Fibroblast of the aortic adventitia (primary cell): ENCODE data around the gene CEP131. TPM values are rescaled to one million over a fixed set of nuclear protein-coding genes. Genes with fewer than 3 reads are reported as not detected.

Source experiments
- DNase-seq: peaks from one replicate; pipeline ENCODE4 v3.0.0-alpha.2; 2010; ENCODE audit warnings: low read depth
- H3K4me3 ChIP-seq: 2 replicates; pipeline ENCODE4 v1.5.1; 2011; ENCODE audit warnings: low read depth, mild to moderate bottlenecking, control low read depth, low read length, moderate library complexity
- CTCF ChIP-seq: IDR thresholded peaks from 2 replicates; pipeline ENCODE4 v1.5.1; 2011; ENCODE audit warnings: mild to moderate bottlenecking, low read length, control low read depth, inconsistent platforms; ENCODE audit not compliant: insufficient read depth
- total RNA-seq: library from RNA; depleted of rRNA; stranded (reverse); fragments of >200 nt; gene quantifications from 2 replicates; pipeline ENCODE4 v1.2.3, GENCODE V29; 2012; ENCODE audit warnings: low replicate concordance

The CEP131 gene
- total RNA-seq, 1 donor: 9.6 TPM

DNA sequence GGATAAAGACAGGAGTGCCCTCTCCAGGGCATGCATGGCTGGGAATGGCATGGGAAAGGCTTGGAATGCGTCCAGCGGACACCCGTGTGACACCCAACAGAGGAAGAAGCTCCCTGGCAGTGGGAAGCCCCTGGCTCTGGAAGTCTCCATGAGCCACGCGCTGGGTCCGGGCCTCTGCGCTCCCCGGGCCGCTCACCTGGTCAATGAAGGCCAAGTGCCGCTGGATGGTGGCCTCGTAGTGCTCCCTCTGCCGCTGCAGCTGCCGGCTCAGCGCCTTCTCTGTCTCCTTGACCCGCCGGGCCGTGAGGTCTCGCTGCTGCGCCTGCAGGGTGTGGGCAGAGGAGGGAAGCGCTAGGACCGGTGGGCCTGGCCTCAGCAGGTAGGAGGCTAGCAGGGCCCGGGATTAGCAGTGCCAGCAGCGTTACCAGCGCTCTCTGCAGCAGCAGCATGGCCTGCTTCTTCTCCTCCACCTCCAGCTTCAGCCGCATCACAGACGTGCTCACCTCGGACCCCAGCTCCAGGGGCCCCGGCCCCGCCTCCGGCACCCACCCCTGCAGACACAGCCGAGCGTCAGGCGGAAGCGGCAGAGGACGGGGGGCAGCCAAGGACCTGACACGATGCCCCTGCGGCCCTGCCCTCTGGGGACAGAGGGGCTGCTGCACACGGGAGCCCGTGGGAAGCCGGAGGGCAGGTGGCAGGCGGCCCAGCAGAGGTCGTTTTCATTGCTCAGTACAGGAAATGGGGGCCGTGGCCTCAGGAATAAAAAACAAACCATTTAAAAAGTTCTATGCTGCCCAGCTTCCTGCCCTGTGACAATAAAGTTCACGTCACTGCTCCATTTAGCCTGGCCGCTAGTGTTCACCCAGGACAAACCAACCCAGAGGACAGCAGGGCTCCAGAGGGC lies 26.0 kb downstream of the CEP131 start:
- TF ChIP-seq CTCF: no peak
- no peak overlapping the region for H3K4me3 ChIP-seq
- no peak for DNase-seq

DNA sequence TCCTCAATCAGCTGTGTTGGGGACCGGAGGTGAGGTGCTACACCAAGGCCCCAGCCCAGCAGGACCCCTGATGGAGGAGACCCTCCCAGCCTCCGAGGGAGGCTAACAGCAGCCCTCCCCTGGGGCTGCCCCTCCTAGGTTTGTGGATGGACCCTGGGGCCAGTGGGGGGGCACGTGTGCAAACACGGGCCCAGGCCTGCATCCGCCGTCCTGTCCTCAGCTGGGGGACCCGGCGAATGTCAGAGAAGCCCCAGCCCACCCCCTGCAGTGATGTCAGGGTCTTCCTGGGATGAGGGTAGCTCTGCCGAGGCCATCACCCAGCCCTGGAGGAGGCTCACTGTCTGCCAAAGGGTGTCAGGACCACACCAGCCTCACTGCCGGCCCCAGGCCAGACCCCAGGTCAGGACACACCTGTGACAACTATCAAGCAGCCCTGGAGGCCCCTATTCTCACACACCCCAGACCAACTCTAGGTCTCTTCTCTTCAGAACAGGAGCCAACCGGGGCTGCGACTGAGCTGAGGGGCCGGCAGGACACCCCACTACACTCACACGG lies 26.7 kb downstream of the CEP131 start:
- no peak overlapping the region for H3K4me3 ChIP-seq
- DNase-seq: no peak
- no peak for TF ChIP-seq CTCF

GRCh38 chr17:81194941-81195901 lies 27.5 kb downstream of the CEP131 start:
- no peak for DNase-seq
- no peak for TF ChIP-seq CTCF
- no peak overlapping the region for H3K4me3 ChIP-seq

GRCh38 chr17:81194225-81194760 lies 28.5 kb downstream of the CEP131 start:
- DNase-seq: no peak
- H3K4me3 ChIP-seq: no peak overlapping the region
- no peak for TF ChIP-seq CTCF

- TF ChIP-seq CTCF: no peak
- H3K4me3 ChIP-seq: no peak overlapping the region
- DNase-seq: peak; percentile 15
Measured at GRCh38 chr17:81193470-81194224, 29.1 kb downstream of the CEP131 start.

DNA sequence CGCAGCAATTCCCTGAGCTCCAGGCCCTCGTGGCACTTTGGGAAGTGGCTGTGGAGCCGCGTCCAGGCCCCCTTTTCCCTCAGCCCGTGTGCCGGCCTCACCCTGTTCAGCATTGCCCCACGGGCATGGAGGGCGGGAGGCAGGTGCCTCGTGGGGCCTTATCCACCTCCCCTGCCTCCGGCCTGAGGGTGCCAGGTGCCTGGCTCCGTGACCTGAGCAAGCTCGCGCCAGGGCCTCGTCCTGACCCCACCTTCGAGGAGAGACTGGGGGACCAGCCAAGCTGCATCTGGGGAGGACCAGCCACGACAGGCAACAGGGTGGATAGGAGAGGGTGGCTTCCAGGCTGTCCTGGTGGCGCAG lies 29.7 kb downstream of the CEP131 start:
- no peak for DNase-seq
- H3K4me3 ChIP-seq: no peak overlapping the region
- TF ChIP-seq CTCF: no peak
